H1 (cell line): ENCODE measurements around the gene WDR91. TPM values are rescaled to one million over a fixed set of nuclear protein-coding genes. Genes with fewer than 3 reads are reported as not detected.

Source experiments
- CTCF ChIA-PET: fragments of 300-600 bp; sonication (Branson Sonifier 250); formaldehyde crosslinking; loops from one replicate; lab custom pipeline; 2021; ENCODE audit not compliant: partially characterized antibody; lab: Charles Lee
- POLR2A ChIA-PET: fragments of 300-600 bp; sonication (Branson Sonifier 250); formaldehyde crosslinking; loops from one replicate; lab custom pipeline; 2021; ENCODE audit warnings: inconsistent platforms; ENCODE audit not compliant: partially characterized antibody; lab: Charles Lee
- DNase-seq, 2 experiments: peaks; one replicate each; pipeline versions ENCODE4 v3.0.0 to v3.0.0-alpha.2; 2010 to 2022; ENCODE audit warnings: low spot score in 2 of 2, low read depth in 1 of 2, mixed read lengths in 1 of 2
- FAIRE-seq: peaks from 2 replicates; lab custom pipeline; 2011; peaks lifted over from hg19 to GRCh38; lab: Jason Lieb, UNC
- H2AFZ ChIP-seq: 2 replicates; pipeline ENCODE4 v1.8.1; 2012; ENCODE audit warnings: low read length, inconsistent platforms
- H2AK5ac ChIP-seq: 2 replicates; pipeline ENCODE4 v1.6.1; 2013; ENCODE audit warnings: low read depth, low read length
- H2BK120ac ChIP-seq: replicated peaks from 2 replicates; pipeline ENCODE3; 2013; ENCODE audit warnings: low read depth, low read length, inconsistent platforms
- H2BK12ac ChIP-seq: 2 replicates; pipeline ENCODE4 v1.6.1; 2013; ENCODE audit warnings: low read depth, low read length
- H2BK15ac ChIP-seq: 2 replicates; pipeline ENCODE4 v1.6.1; 2013; ENCODE audit warnings: low read length
- H2BK20ac ChIP-seq: 2 replicates; pipeline ENCODE4 v1.6.1; 2013; ENCODE audit warnings: low read length
- H2BK5ac ChIP-seq: 2 replicates; pipeline ENCODE4 v1.6.1; 2013; ENCODE audit warnings: low read depth, low read length
- H3K14ac ChIP-seq: 2 replicates; pipeline ENCODE4 v1.6.1; 2013; ENCODE audit warnings: inconsistent platforms; ENCODE audit not compliant: insufficient read length
- H3K18ac ChIP-seq: 2 replicates; pipeline ENCODE4 v1.6.1; 2013; ENCODE audit warnings: low read length; ENCODE audit errors: extremely low read depth
- H3K23ac ChIP-seq: 2 replicates; pipeline ENCODE4 v1.6.1; 2013; ENCODE audit warnings: inconsistent platforms; ENCODE audit not compliant: insufficient read length
- H3K23me2 ChIP-seq: 2 replicates; pipeline ENCODE4 v1.6.1; 2013; ENCODE audit warnings: low read depth, low read length
- H3K27ac ChIP-seq: 2 replicates; pipeline ENCODE4 v1.6.1; 2011; ENCODE audit warnings: low read depth, low read length, inconsistent platforms
- H3K27me3 ChIP-seq, 4 experiments: replicated peaks in 1 of 4; 1 replicate in 1 of 4; 2 replicates in 3 of 4; pipeline versions ENCODE4 v1.6.1 to v1.8.1; 2011 to 2013; ENCODE audit warnings: low read length in 3 of 4, mild to moderate bottlenecking in 3 of 4, inconsistent platforms in 2 of 4, mixed read lengths in 2 of 4, moderate library complexity in 1 of 4; ENCODE audit not compliant: control insufficient read depth in 3 of 4, insufficient read depth in 3 of 4; ENCODE audit errors: extremely low read depth in 1 of 4
- H3K36me3 ChIP-seq, 4 experiments: 2 replicates each; pipeline versions ENCODE4 v1.6.1 to v1.8.1; 2011 to 2013; ENCODE audit warnings: mild to moderate bottlenecking in 4 of 4, low read length in 3 of 4, moderate library complexity in 2 of 4, control low read depth in 1 of 4, inconsistent platforms in 1 of 4; ENCODE audit not compliant: insufficient read depth in 4 of 4, control insufficient read depth in 2 of 4
- H3K4ac ChIP-seq: replicated peaks from 2 replicates; pipeline ENCODE3; 2013; ENCODE audit warnings: low read length, low read depth, mixed read lengths, inconsistent platforms; ENCODE audit not compliant: insufficient read length
- H3K4me1 ChIP-seq, 4 experiments: replicated peaks in 1 of 4; 1 replicate in 1 of 4; 2 replicates in 3 of 4; pipeline versions ENCODE4 v1.6.1 to v1.8.1; 2011 to 2013; ENCODE audit warnings: low read length in 3 of 4, inconsistent platforms in 2 of 4, mixed read lengths in 1 of 4; ENCODE audit not compliant: insufficient read depth in 4 of 4, control insufficient read depth in 3 of 4
- H3K4me2 ChIP-seq, 2 experiments: 2 replicates each; pipeline versions ENCODE4 v1.6.1 to v1.8.1; 2011 to 2013; ENCODE audit warnings: low read depth in 2 of 2, low read length in 2 of 2, control low read depth in 1 of 2, inconsistent platforms in 1 of 2, mild to moderate bottlenecking in 1 of 2; ENCODE audit not compliant: insufficient read depth in 1 of 2
- H3K4me3 ChIP-seq, 4 experiments: fragments of 200-600, 300-600 bp in 1 of 4; sonication (generic), shearing (Covaris generic), sonication (Bioruptor Twin) in 1 of 4; 2 replicates each; pipeline versions ENCODE4 v1.5.1 to v1.8.1; 2011 to 2016; ENCODE audit warnings: low read length in 4 of 4, low read depth in 3 of 4, control low read depth in 2 of 4, inconsistent platforms in 2 of 4, mild to moderate bottlenecking in 2 of 4, mixed read lengths in 1 of 4, moderate library complexity in 1 of 4; ENCODE audit not compliant: insufficient read depth in 2 of 4; ENCODE audit errors: extremely low read depth in 1 of 4
- H3K56ac ChIP-seq: replicated peaks from 2 replicates; pipeline ENCODE3; 2013; ENCODE audit warnings: low read depth, mild to moderate bottlenecking, mixed read lengths, low read length, inconsistent platforms; ENCODE audit not compliant: insufficient read length
- H3K79me1 ChIP-seq: 2 replicates; pipeline ENCODE4 v1.6.1; 2013; ENCODE audit warnings: low read depth, low read length, control low read depth
- H3K79me2 ChIP-seq, 2 experiments: 2 replicates each; pipeline versions ENCODE4 v1.6.1 to v1.8.1; 2012 to 2013; ENCODE audit warnings: low read length in 2 of 2, mild to moderate bottlenecking in 2 of 2, inconsistent platforms in 1 of 2; ENCODE audit not compliant: insufficient read depth in 2 of 2, control insufficient read depth in 1 of 2
- H3K9ac ChIP-seq, 4 experiments: replicated peaks in 1 of 4; 1 replicate in 1 of 4; 2 replicates in 3 of 4; pipeline versions ENCODE4 v1.6.1 to v1.8.1; 2011 to 2013; ENCODE audit warnings: low read depth in 3 of 4, low read length in 3 of 4, control low read depth in 2 of 4, mild to moderate bottlenecking in 2 of 4, moderate library complexity in 2 of 4, inconsistent platforms in 1 of 4; ENCODE audit errors: extremely low read depth in 1 of 4
- H3K9me3 ChIP-seq, 2 experiments: 2 replicates each; pipeline versions ENCODE4 v1.6.1 to v1.8.1; 2012 to 2013; ENCODE audit warnings: mild to moderate bottlenecking in 2 of 2, moderate library complexity in 2 of 2, control low read depth in 1 of 2, inconsistent platforms in 1 of 2, low read depth in 1 of 2, low read length in 1 of 2, mixed read lengths in 1 of 2; ENCODE audit not compliant: insufficient read depth in 2 of 2
- H4K20me1 ChIP-seq, 2 experiments: replicated peaks in 1 of 2; 2 replicates each; pipeline versions ENCODE3 to v1.8.1; 2011 to 2013; ENCODE audit warnings: inconsistent platforms in 2 of 2, low read length in 2 of 2, mild to moderate bottlenecking in 1 of 2; ENCODE audit not compliant: insufficient read depth in 2 of 2, control insufficient read depth in 1 of 2
- H4K5ac ChIP-seq: 2 replicates; pipeline ENCODE4 v1.6.1; 2013; ENCODE audit warnings: low read length, low read depth, mixed read lengths, inconsistent platforms; ENCODE audit not compliant: insufficient read length
- H4K8ac ChIP-seq: 2 replicates; pipeline ENCODE4 v1.8.0; 2013; ENCODE audit warnings: mild to moderate bottlenecking, moderate library complexity, low read length, inconsistent platforms; ENCODE audit not compliant: insufficient read depth; ENCODE audit errors: extremely low read depth
- H4K91ac ChIP-seq: replicated peaks from 2 replicates; pipeline ENCODE3; 2013; ENCODE audit warnings: low read length, mixed read lengths, inconsistent platforms; ENCODE audit not compliant: insufficient read length
- ATF3 ChIP-seq: IDR thresholded peaks from 2 replicates; pipeline ENCODE4 v1.6.1; 2011; ENCODE audit warnings: low read depth, mild to moderate bottlenecking, low read length; ENCODE audit not compliant: insufficient read depth
- CREB1 ChIP-seq: IDR thresholded peaks from 2 replicates; pipeline ENCODE4 v1.6.1; 2012; ENCODE audit warnings: inconsistent platforms
- E2F6 ChIP-seq: IDR thresholded peaks from 2 replicates; pipeline ENCODE4 v1.6.1; 2012; ENCODE audit warnings: inconsistent platforms
- EP300 ChIP-seq, 2 experiments: IDR thresholded peaks; 1 replicate in 1 of 2; 2 replicates in 1 of 2; pipeline ENCODE4 v1.6.1; 2011 to 2012; ENCODE audit warnings: low read depth in 2 of 2, low read length in 2 of 2, mild to moderate bottlenecking in 2 of 2, borderline replicate concordance in 1 of 2, inconsistent platforms in 1 of 2, moderate library complexity in 1 of 2
- JUN ChIP-seq: IDR thresholded peaks from 2 replicates; pipeline ENCODE4 v1.6.1; 2011; ENCODE audit warnings: low read depth, mild to moderate bottlenecking, improper control_type of control experiment, low read length
- KDM1A ChIP-seq: fragments of 200-600, 300-600 bp; sonication (generic); IDR thresholded peaks from 2 replicates; pipeline ENCODE4 v1.7.1; 2016; ENCODE audit warnings: mild to moderate bottlenecking, low read length, borderline replicate concordance
- NRF1 ChIP-seq: IDR thresholded peaks from 2 replicates; pipeline ENCODE4 v1.6.1; 2011; ENCODE audit warnings: mild to moderate bottlenecking, low read depth, low read length, improper control_type of control experiment
- POLR2AphosphoS5 ChIP-seq: IDR thresholded peaks from 2 replicates; pipeline ENCODE4 v1.6.1; 2011; ENCODE audit warnings: low read depth, low read length
- RBBP5 ChIP-seq: IDR thresholded peaks from 2 replicates; pipeline ENCODE4 v1.7.1; 2012; ENCODE audit warnings: low read depth, mild to moderate bottlenecking, inconsistent platforms, low read length, moderate library complexity, borderline replicate concordance
- SIX5 ChIP-seq: IDR thresholded peaks from 2 replicates; pipeline ENCODE4 v1.6.1; 2011; ENCODE audit warnings: mild to moderate bottlenecking, low read depth, low read length
- SP4 ChIP-seq: IDR thresholded peaks from 2 replicates; pipeline ENCODE4 v1.6.1; 2012; ENCODE audit warnings: low read length, inconsistent platforms
- SUZ12 ChIP-seq: fragments of 200-600 bp; sonication (generic); IDR thresholded peaks from 2 replicates; pipeline ENCODE4 v1.6.1; 2012; ENCODE audit warnings: mild to moderate bottlenecking, inconsistent platforms, low read length, moderate library complexity, mixed read lengths
- TAF1 ChIP-seq: IDR thresholded peaks from 2 replicates; pipeline ENCODE4 v1.6.1; 2011; ENCODE audit warnings: mild to moderate bottlenecking, low read depth, low read length
- TAF7 ChIP-seq: optimal IDR thresholded peaks from 2 replicates; pipeline ENCODE3; 2011; ENCODE audit warnings: low read depth, mild to moderate bottlenecking, inconsistent platforms, low read length, moderate library complexity, borderline replicate concordance
- TEAD4 ChIP-seq: IDR thresholded peaks from 2 replicates; pipeline ENCODE4 v1.6.1; 2012; ENCODE audit warnings: low read depth, low read length, inconsistent platforms, mixed read lengths
- polyA plus RNA-seq, 7 experiments: library from polyadenylated mRNA; depleted of rRNA in 3 of 7; stranded (reverse) in 5 of 7; unstranded in 2 of 7; fragments of >200 nt in 5 of 7; fragments of 200-250 nt in 2 of 7; gene quantifications; 1 replicate in 5 of 7; 2 replicates in 1 of 7; 4 replicates in 1 of 7; pipeline versions ENCODE4 v1.2.1 to v1.2.3, GENCODE V29; 2011 to 2013; ENCODE audit warnings: missing spikeins in 2 of 7, mixed read lengths in 2 of 7
- total RNA-seq: library from RNA; stranded (reverse); fragmentation: NEBNext Ultra II Directional; extraction: Animal tissue kit (Norgen Biotek cat#: 25700); gene quantifications from 2 replicates; pipeline ENCODE4 v1.2.1, GENCODE V29; 2021

WDR91 gene
- total and polyA plus RNA-seq, 2 of the 8 experiments (the other 6 are each of a cell fraction or from before 2014, with no cell fraction given) = 8.2 to 14.7 TPM

- H3K27me3 ChIP-seq = no peaks in the 10 kb centered on the region
- peaks cover 0 to 2% of the 10 kb centered on the region in 2 experiments for H4K20me1 ChIP-seq
- H2BK15ac ChIP-seq = no peak overlapping the region
- H3K36me3 ChIP-seq = peaks cover 0 to 2% (median 1%) of the 10 kb centered on the region in 4 experiments; a peak in 3 of 8 replicates
- H3K18ac ChIP-seq = no peak overlapping the region
- DNase-seq (no peak), FAIRE-seq (no peak)
- H2BK5ac ChIP-seq = no peak overlapping the region
- H3K4me2 ChIP-seq = no peak overlapping the region
- no peak overlapping the region for H2AK5ac ChIP-seq
- H4K91ac ChIP-seq = no peak overlapping the region
- H3K9ac ChIP-seq = no peak overlapping the region
- TF ChIP-seq NRF1 (no peak), POLR2AphosphoS5 (no peak), RBBP5 (no peak), CREB1 (no peak), SP4 (no peak), KDM1A (no peak), SUZ12 (no peak), ATF3 (no peak), TAF7 (no peak), JUN (no peak), SIX5 (no peak), EP300 (IDR thresholded peaks at IDR 0.05; ENCODE audit: borderline replicate concordance in 1 of 2, low read depth in 2 of 2, low read length in 2 of 2) (no peak), TAF1 (no peak), E2F6 (no peak), TEAD4 (no peak)
- no peak overlapping the region for H3K4me3 ChIP-seq
- H3K14ac ChIP-seq = no peak overlapping the region
- no peaks in the 10 kb centered on the region for H3K79me2 ChIP-seq
- H3K23me2 ChIP-seq = no peaks in the 10 kb centered on the region
- no peak overlapping the region for H4K8ac ChIP-seq
- no peak overlapping the region for H2AFZ ChIP-seq
- H3K79me1 ChIP-seq = no peaks in the 10 kb centered on the region
- H3K4ac ChIP-seq = no peak overlapping the region
- ChIA-PET CTCF (no interaction called here), POLR2A (no interaction called here)
- H3K9me3 ChIP-seq = no peaks in the 10 kb centered on the region
- no peak overlapping the region for H4K5ac ChIP-seq
- no peak overlapping the region for H3K23ac ChIP-seq
- H2BK120ac ChIP-seq = no peak overlapping the region
- no peak overlapping the region for H2BK12ac ChIP-seq
- H3K4me1 ChIP-seq = no peaks in the 10 kb centered on the region
- no peak overlapping the region for H2BK20ac ChIP-seq
- no peak overlapping the region for H3K56ac ChIP-seq
- no peak overlapping the region for H3K27ac ChIP-seq
Measured at GRCh38 chr7:135190703-135191102, 20.6 kb downstream of the WDR91 start.
